G401 (cell line): ENCODE measurements around the gene JAKMIP1. TPM values are rescaled to one million over a fixed set of nuclear protein-coding genes. Genes with fewer than 3 reads are reported as not detected.

Experiments used
- total RNA-seq: library from RNA; depleted of rRNA; stranded (reverse); fragments of >200 nt; shearing (Covaris generic); gene quantifications from 2 replicates; pipeline ENCODE4 v1.2.3, GENCODE V29; 2014; rRNA removed

The JAKMIP1 gene
- total RNA-seq, 1 experiment from 2014 or later, result not detected

Other genes with a start within 250 kb of the JAKMIP1 start
- gene C4orf50, start 182.1 kb downstream of the JAKMIP1 start, total RNA-seq, result not detected in 2 replicates
- 8.2 and 9.3 TPM in 2 replicates for gene WFS1, start 69.3 kb upstream of the JAKMIP1 start, total RNA-seq